ENCODE data around the gene POU2F3. TPM values are rescaled to one million over a fixed set of nuclear protein-coding genes. Genes with fewer than 3 reads are reported as not detected.

The POU2F3 gene
- total and polyA plus RNA-seq, 2 of the 8 experiments (the other 6 are each of a cell fraction or from before 2014, with no cell fraction given): 1.0 to 2.1 TPM

DNA sequence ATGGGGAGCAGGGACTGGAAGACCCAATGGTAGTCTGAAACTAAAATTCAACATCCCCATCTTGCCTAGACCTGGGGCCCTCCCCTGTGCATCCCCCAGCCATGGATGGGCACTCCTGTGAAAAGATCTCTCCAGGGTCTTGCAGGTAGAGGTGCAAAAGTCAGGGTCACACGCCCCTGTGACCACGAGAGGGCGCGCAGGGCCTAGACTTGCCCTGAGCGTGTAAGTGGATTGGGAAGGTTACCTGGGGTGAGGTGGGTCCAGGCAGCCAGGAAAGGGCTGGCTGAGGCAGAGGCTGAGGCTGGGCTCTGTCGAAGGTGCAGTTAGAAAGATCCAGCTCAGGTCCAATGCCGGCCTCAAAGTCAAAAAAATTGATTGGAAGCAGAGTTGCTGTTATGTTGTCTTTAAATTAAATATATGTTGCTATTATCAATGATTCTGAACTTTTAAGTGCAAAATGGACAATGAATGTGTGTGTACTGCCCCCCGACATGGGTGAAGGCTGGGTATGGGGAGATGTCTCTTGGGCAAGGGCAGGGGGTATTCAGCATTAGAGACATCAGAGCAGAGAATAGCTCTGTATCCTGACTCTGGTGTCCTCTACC is 4.8 kb upstream of the POU2F3 start (continued):
- TF ChIP-seq JUND (IDR thresholded peaks at IDR 0.05; ENCODE audit: low read length) (peak; percentile 60; the same call in 1 of the 2 replicates), HDAC2 (IDR thresholded peaks at IDR 0.05; ENCODE audit: borderline replicate concordance in 1 of 2, low read depth in 2 of 2, low read length in 2 of 2) (no peak), SAP30 (IDR thresholded peaks at IDR 0.05; ENCODE audit: insufficient read depth, insufficient replicate concordance, low read length) (no peak), CREB1 (IDR thresholded peaks at IDR 0.05) (no peak; the same call in 1 of the 2 replicates), SIN3A (conservative IDR thresholded peaks at IDR 0.05 in 1 of 2, IDR thresholded peaks at IDR 0.05 in 1 of 2; ENCODE audit: low read depth in 1 of 2, low read length in 2 of 2) (no peak), KDM5A (IDR thresholded peaks at IDR 0.05; ENCODE audit: low read length) (no peak), RAD21 (IDR thresholded peaks at IDR 0.05 in 1 of 2, conservative IDR thresholded peaks at IDR 0.05 in 1 of 2; ENCODE audit: low read depth in 2 of 2, low read length in 2 of 2) (peak; percentile 98 to 100), CBX5 (IDR thresholded peaks at IDR 0.05; ENCODE audit: low read depth, low read length) (no peak), RBBP5 (IDR thresholded peaks at IDR 0.05; ENCODE audit: borderline replicate concordance, low read depth, low read length) (no peak), SUZ12 (IDR thresholded peaks at IDR 0.05; ENCODE audit: low read length) (no peak), RXRA (IDR thresholded peaks at IDR 0.05; ENCODE audit: insufficient read depth, low read depth, low read length) (peak; percentile 84; the same call in 1 of the 2 replicates), TEAD4 (IDR thresholded peaks at IDR 0.05; ENCODE audit: low read depth, low read length) (no peak), ZNF274 (IDR thresholded peaks at IDR 0.05; ENCODE audit: borderline replicate concordance, extremely low read depth, low read length) (no peak), RFX5 (IDR thresholded peaks at IDR 0.05; ENCODE audit: borderline replicate concordance, low read depth, low read length) (no peak), BCL11A (IDR thresholded peaks at IDR 0.05; ENCODE audit: low read depth in 2 of 2, low read length in 2 of 2) (no peak), CBX8 (IDR thresholded peaks at IDR 0.05; ENCODE audit: borderline replicate concordance, low read depth, low read length) (no peak), SRF (IDR thresholded peaks at IDR 0.05; ENCODE audit: low read depth, low read length) (no peak), TAF1 (IDR thresholded peaks at IDR 0.05; ENCODE audit: low read depth, low read length) (no peak), FOSL1 (IDR thresholded peaks at IDR 0.05; ENCODE audit: insufficient read depth, low read depth, low read length) (no peak), KDM1A (IDR thresholded peaks at IDR 0.05; ENCODE audit: borderline replicate concordance, low read length) (no peak)
- TF ChIP-seq, protein P1, sequence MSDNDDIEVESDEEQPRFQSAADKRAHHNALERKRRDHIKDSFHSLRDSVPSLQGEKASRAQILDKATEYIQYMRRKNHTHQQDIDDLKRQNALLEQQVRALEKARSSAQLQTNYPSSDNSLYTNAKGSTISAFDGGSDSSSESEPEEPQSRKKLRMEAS (IDR thresholded peaks at IDR 0.05): peak; percentile 26; the same call in 1 of the 2 replicates
- TF ChIP-seq, protein P2, sequence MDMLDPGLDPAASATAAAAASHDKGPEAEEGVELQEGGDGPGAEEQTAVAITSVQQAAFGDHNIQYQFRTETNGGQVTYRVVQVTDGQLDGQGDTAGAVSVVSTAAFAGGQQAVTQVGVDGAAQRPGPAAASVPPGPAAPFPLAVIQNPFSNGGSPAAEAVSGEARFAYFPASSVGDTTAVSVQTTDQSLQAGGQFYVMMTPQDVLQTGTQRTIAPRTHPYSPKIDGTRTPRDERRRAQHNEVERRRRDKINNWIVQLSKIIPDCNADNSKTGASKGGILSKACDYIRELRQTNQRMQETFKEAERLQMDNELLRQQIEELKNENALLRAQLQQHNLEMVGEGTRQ (IDR thresholded peaks at IDR 0.05; ENCODE audit: low read length): no peak
